WTC11 (cell line): ENCODE data around the gene PLXDC1.
"Not testable (repeated sequence)": the region's sequence is repeated elsewhere in the genome, so short reads cannot be mapped to it uniquely, and the experiment has no call there.

Experiments
- AFF4 ChIP-seq: sonication (generic); formaldehyde crosslinking; IDR thresholded peaks from 2 replicates; pipeline ENCODE4 v1.8.1; 2023; ENCODE audit warnings: mild to moderate bottlenecking, missing genetic modification reagents, borderline replicate concordance
- CBFB ChIP-seq: sonication (generic); formaldehyde crosslinking; IDR thresholded peaks from 2 replicates; pipeline ENCODE4 v1.8.1; 2022; ENCODE audit warnings: mild to moderate bottlenecking, low read depth, missing genetic modification reagents
- CTCF ChIP-seq: fragments of 200-600 bp; IDR thresholded peaks from 2 replicates; pipeline ENCODE4 v1.8.0; 2022; ENCODE audit warnings: antibody characterized with exemption
- EMX1 ChIP-seq: fragments of 250-450 bp; sonication (Bioruptor Pico); IDR thresholded peaks from 2 replicates; pipeline ENCODE4 v1.8.0; 2021; ENCODE audit warnings: mild to moderate bottlenecking
- FOXP4 ChIP-seq: sonication (generic); formaldehyde crosslinking; IDR thresholded peaks from 2 replicates; pipeline ENCODE4 v1.8.0; 2022; ENCODE audit warnings: mild to moderate bottlenecking, missing genetic modification reagents
- MAX ChIP-seq: sonication (generic); formaldehyde crosslinking; IDR thresholded peaks from 2 replicates; pipeline ENCODE4 v1.8.0; 2022; ENCODE audit warnings: mild to moderate bottlenecking, missing genetic modification reagents
- NR3C1 ChIP-seq: sonication (generic); formaldehyde crosslinking; conservative IDR thresholded peaks from 2 replicates; pipeline ENCODE4 v1.8.1; 2023; ENCODE audit warnings: low read depth, mild to moderate bottlenecking, missing genetic modification reagents
- PRDM15 ChIP-seq: sonication (generic); formaldehyde crosslinking; IDR thresholded peaks from 2 replicates; pipeline ENCODE4 v1.8.0; 2022; ENCODE audit warnings: missing genetic modification reagents
- SP1 ChIP-seq: sonication (generic); formaldehyde crosslinking; conservative IDR thresholded peaks from 2 replicates; pipeline ENCODE4 v1.8.1; 2022; ENCODE audit warnings: missing genetic modification reagents
- TEAD1 ChIP-seq: sonication (generic); formaldehyde crosslinking; IDR thresholded peaks from 2 replicates; pipeline ENCODE4 v1.8.0; 2022; ENCODE audit warnings: mild to moderate bottlenecking, missing genetic modification reagents
- ZNF423 ChIP-seq: fragments of 250-450 bp; sonication (Bioruptor Pico); IDR thresholded peaks from 2 replicates; pipeline ENCODE4 v2.1.2; 2022; ENCODE audit warnings: mild to moderate bottlenecking, moderate library complexity
- ZNF512 ChIP-seq: sonication (generic); formaldehyde crosslinking; IDR thresholded peaks from 2 replicates; pipeline ENCODE4 v1.8.1; 2022; ENCODE audit warnings: missing genetic modification reagents, borderline replicate concordance

GRCh38 chr17:39168503-39168902, 17.1 kb upstream of the PLXDC1 start:
- TF ChIP-seq FOXP4 (CRISPR knock-in tag); CTCF; AFF4 (CRISPR knock-in tag); PRDM15 (CRISPR knock-in tag); ZNF423 (CRISPR knock-in tag); SP1 (CRISPR knock-in tag); ZNF512 (CRISPR knock-in tag); NR3C1 (CRISPR knock-in tag); EMX1 (CRISPR knock-in tag); MAX (CRISPR knock-in tag); TEAD1; CBFB: not testable (repeated sequence)
